MCF 10A (cell line): ENCODE results near the gene HSPA14. TPM values are rescaled to one million over a fixed set of nuclear protein-coding genes. Genes with fewer than 3 reads are reported as not detected.
"Not testable (repeated sequence)": the region's sequence is repeated elsewhere in the genome, so short reads cannot be mapped to it uniquely, and the experiment has no call there.

Source experiments
- BruUV-seq: library from RNA; stranded (reverse); fragments of 400-500 nt; replicated peaks from 2 replicates; lab custom pipeline; 2021; lab: Mats Ljungman, UMichigan
- CTCF ChIA-PET: fragments of 300-600 bp; sonication (Branson Sonifier 250); formaldehyde crosslinking; extraction: SDS; loops from one replicate; lab custom pipeline; 2021; ENCODE audit warnings: antibody characterized with exemption, inconsistent platforms; lab: Yijun Ruan, JAX
- POLR2A ChIA-PET: fragments of 300-600, 350-650 bp; sonication (Branson Sonifier 250); formaldehyde crosslinking; extraction: SDS; loops from one replicate; lab custom pipeline; 2020; ENCODE audit warnings: antibody characterized with exemption, inconsistent platforms; lab: Yijun Ruan, JAX
- DNase-seq: peaks from one replicate; pipeline ENCODE4 v3.0.0-alpha.2; 2018; ENCODE audit not compliant: unreplicated experiment
- H3K27ac Mint-ChIP-seq: one replicate; pipeline ENCODE4 v1.8.0; 2022; ENCODE audit warnings: mild to moderate bottlenecking, low read depth, mixed read lengths; ENCODE audit not compliant: unreplicated experiment
- H3K27me3 Mint-ChIP-seq: one replicate; pipeline ENCODE4 v1.8.0; 2022; ENCODE audit warnings: mixed read lengths; ENCODE audit not compliant: insufficient read depth, unreplicated experiment
- H3K36me3 Mint-ChIP-seq: one replicate; pipeline ENCODE4 v1.8.0; 2022; ENCODE audit warnings: mild to moderate bottlenecking, moderate library complexity, mixed read lengths; ENCODE audit not compliant: insufficient read depth, unreplicated experiment
- H3K4me1 Mint-ChIP-seq: one replicate; pipeline ENCODE4 v1.8.0; 2022; ENCODE audit warnings: mixed read lengths; ENCODE audit not compliant: insufficient read depth, unreplicated experiment
- H3K4me3 Mint-ChIP-seq: one replicate; pipeline ENCODE4 v1.8.0; 2022; ENCODE audit warnings: mild to moderate bottlenecking, moderate library complexity, mixed read lengths; ENCODE audit not compliant: unreplicated experiment
- H3K9me3 Mint-ChIP-seq: one replicate; pipeline ENCODE4 v1.8.0; 2022; ENCODE audit warnings: mixed read lengths; ENCODE audit not compliant: unreplicated experiment
- CTCF ChIP-seq: fragments of 200-600 bp; IDR thresholded peaks from one replicate; pipeline ENCODE4 v1.8.0; 2022; ENCODE audit warnings: antibody characterized with exemption, mild to moderate bottlenecking; ENCODE audit not compliant: unreplicated experiment
- intact Hi-C: fragments of 100-400 bp; cut with micrococcal nuclease; formaldehyde crosslinking; loops from 2 replicates; pipeline ENCODE4 v1.14.1; 2022
- total RNA-seq: library from RNA; stranded (reverse); gene quantifications from 2 replicates; pipeline ENCODE4 v1.2.3, GENCODE V29; 2022

HSPA14 gene
- total RNA-seq, 1 experiment from 2014 or later: 14.0 TPM

GRCh38 chr10:14859043-14859442 is 20.9 kb downstream of the HSPA14 start:
- no peaks in the 10 kb centered on the region for H3K4me1 Mint-ChIP-seq
- no peak overlapping the region for H3K27ac Mint-ChIP-seq
- no peak for DNase-seq
- CTCF ChIA-PET: interaction anchor here (0.7 to 0.9 kb wide), 3 partner anchors 8 to 46 kb away, joined by 3 read pairs; no protein-coding TSS in a partner anchor
- no peaks in the 10 kb centered on the region for H3K27me3 Mint-ChIP-seq
- TF ChIP-seq CTCF: no peak
- no peaks in the 10 kb centered on the region for H3K9me3 Mint-ChIP-seq
- POLR2A ChIA-PET: interaction anchor here (1.1 to 2.0 kb wide), 2 partner anchors 19 to 22 kb away, joined by 4 to 6 read pairs; partner anchors contain the start of genes CDNF, HSPA14 and MSANTD7
- H3K36me3 Mint-ChIP-seq: peaks cover 36% of the 10 kb centered on the region
- no TSS peak for BruUV-seq
- no peak overlapping the region for H3K4me3 Mint-ChIP-seq
- intact Hi-C loops: no loop called here

GRCh38 chr10:14859775-14860174 is 21.7 kb downstream of the HSPA14 start:
- peaks cover 29% of the 10 kb centered on the region for H3K36me3 Mint-ChIP-seq
- peak overlapping the region; percentile 7 for H3K27ac Mint-ChIP-seq
- H3K27me3 Mint-ChIP-seq: no peaks in the 10 kb centered on the region
- no peak for TF ChIP-seq CTCF
- DNase-seq: no peak
- ChIA-PET POLR2A (interaction anchor here (0.6 to 2.0 kb wide), 4 partner anchors 8 to 108 kb away, joined by 3 to 6 read pairs (median 4); partner anchors contain the start of genes CDNF, HSPA14 and MSANTD7), CTCF (interaction anchor here (0.9 kb wide), 1 partner anchor 15 kb away, joined by 3 read pairs; no protein-coding TSS in a partner anchor)
- BruUV-seq: no TSS peak
- intact Hi-C loops: no loop called here
- no peak overlapping the region for H3K4me3 Mint-ChIP-seq
- no peaks in the 10 kb centered on the region for H3K4me1 Mint-ChIP-seq
- H3K9me3 Mint-ChIP-seq: no peaks in the 10 kb centered on the region

- intact Hi-C loops: no loop called here
- no peaks in the 10 kb centered on the region for H3K4me1 Mint-ChIP-seq
- DNase-seq: no peak
- peak overlapping the region; percentile 7 for H3K27ac Mint-ChIP-seq
- no peak overlapping the region for H3K4me3 Mint-ChIP-seq
- no TSS peak for BruUV-seq
- no peak for TF ChIP-seq CTCF
- H3K27me3 Mint-ChIP-seq: no peaks in the 10 kb centered on the region
- POLR2A ChIA-PET: interaction anchor here (0.7 to 2.0 kb wide), 4 partner anchors 9 to 478 kb away, joined by 3 to 6 read pairs (median 3); partner anchors contain the start of genes CDNF, HSPA14 and MSANTD7
- no peaks in the 10 kb centered on the region for H3K9me3 Mint-ChIP-seq
- CTCF ChIA-PET: no interaction called here
- H3K36me3 Mint-ChIP-seq: peaks cover 20% of the 10 kb centered on the region
Observed at GRCh38 chr10:14860791-14861190, 22.7 kb downstream of the HSPA14 start.

- H3K36me3 Mint-ChIP-seq: peaks cover 35% of the 10 kb centered on the region
- H3K27me3 Mint-ChIP-seq, BruUV-seq, DNase-seq, H3K9me3 Mint-ChIP-seq, intact Hi-C loops, POLR2A ChIA-PET, H3K27ac Mint-ChIP-seq, H3K4me3 Mint-ChIP-seq, CTCF ChIA-PET, H3K4me1 Mint-ChIP-seq: not testable (repeated sequence)
Observed at GRCh38 chr10:14864466-14864865, 26.4 kb downstream of the HSPA14 start.

GRCh38 chr10:14864871-14865270 is 26.8 kb downstream of the HSPA14 start:
- BruUV-seq, DNase-seq, intact Hi-C loops, H3K4me3 Mint-ChIP-seq, H3K9me3 Mint-ChIP-seq, H3K27me3 Mint-ChIP-seq, H3K27ac Mint-ChIP-seq, POLR2A ChIA-PET, H3K4me1 Mint-ChIP-seq, CTCF ChIA-PET: not testable (repeated sequence)
- H3K36me3 Mint-ChIP-seq: peaks cover 39% of the 10 kb centered on the region
